HEK293T (cell line): ENCODE data around the gene LMAN2.

Experiments used
- ARNT ChIP-seq: fragments of 450-650 bp; IDR thresholded peaks from 2 replicates; pipeline ENCODE4 v1.6.1; 2017; ENCODE audit warnings: mild to moderate bottlenecking
- BHLHE40 ChIP-seq: fragments of 450-650 bp; IDR thresholded peaks from 2 replicates; pipeline ENCODE4 v1.6.1; 2016; ENCODE audit warnings: mild to moderate bottlenecking, moderate library complexity, borderline replicate concordance
- ELF4 ChIP-seq: fragments of 450-650 bp; IDR thresholded peaks from 2 replicates; pipeline ENCODE4 v1.6.1; 2017; ENCODE audit warnings: antibody characterized with exemption
- FOXA1 ChIP-seq: fragments of 450-650 bp; IDR thresholded peaks from 2 replicates; pipeline ENCODE4 v1.6.1; 2016; ENCODE audit warnings: mild to moderate bottlenecking
- FOXM1 ChIP-seq: fragments of 450-650 bp; IDR thresholded peaks from 2 replicates; pipeline ENCODE4 v1.6.1; 2017; ENCODE audit warnings: mild to moderate bottlenecking, borderline replicate concordance
- L3MBTL2 ChIP-seq: fragments of 450-650 bp; conservative IDR thresholded peaks from 2 replicates; pipeline ENCODE4 v1.6.1; 2016; ENCODE audit warnings: mild to moderate bottlenecking
- LEF1 ChIP-seq: fragments of 450-650 bp; IDR thresholded peaks from 2 replicates; pipeline ENCODE4 v1.6.1; 2017; ENCODE audit warnings: mild to moderate bottlenecking, borderline replicate concordance
- NFRKB ChIP-seq: fragments of 450-650 bp; IDR thresholded peaks from 2 replicates; pipeline ENCODE4 v1.6.1; 2016; ENCODE audit warnings: mild to moderate bottlenecking, moderate library complexity
- SP1 ChIP-seq: fragments of 450-650 bp; IDR thresholded peaks from 2 replicates; pipeline ENCODE4 v1.6.1; 2017
- SUZ12 ChIP-seq: fragments of 450-650 bp; IDR thresholded peaks from 2 replicates; pipeline ENCODE4 v1.6.1; 2016; ENCODE audit warnings: mild to moderate bottlenecking
- TARDBP ChIP-seq: fragments of 450-650 bp; IDR thresholded peaks from 2 replicates; pipeline ENCODE4 v1.6.1; 2016
- ZNF384 ChIP-seq: fragments of 450-650 bp; IDR thresholded peaks from 2 replicates; pipeline ENCODE4 v1.6.1; 2016

- TF ChIP-seq LEF1: no peak
- TF ChIP-seq TARDBP: no peak
- no peak for TF ChIP-seq ARNT
- no peak for TF ChIP-seq BHLHE40
- no peak for TF ChIP-seq FOXA1
- TF ChIP-seq NFRKB: no peak
- TF ChIP-seq ZNF384: no peak
- TF ChIP-seq SUZ12: no peak
- no peak for TF ChIP-seq ELF4
- no peak for TF ChIP-seq SP1
- TF ChIP-seq L3MBTL2: no peak
- no peak for TF ChIP-seq FOXM1
These were observed 7.7 kb downstream of the LMAN2 start for GRCh38 chr5:177343777-177344176.
